Stomach (tissue), 4 donors: ENCODE results near the gene TMEM135.

ENCODE experiments used
- EP300 ChIP-seq: sonication (generic); formaldehyde crosslinking; IDR thresholded peaks from one replicate; pipeline ENCODE4 v1.6.1; 2017; ENCODE audit warnings: antibody characterized with exemption
- POLR2AphosphoS5 ChIP-seq, 3 donors: sonication (generic); formaldehyde crosslinking; IDR thresholded peaks; one replicate each; pipeline ENCODE4 v1.6.1; 2016; ENCODE audit warnings: antibody characterized with exemption in 3 of 3
- TF ChIP-seq, protein P1 (sequence below), 7 experiments: fragments of 450-650 bp in 4 of 7; fragments of 200-600 bp in 3 of 7; sonication (generic) in 3 of 7; IDR thresholded peaks; one replicate each; pipeline ENCODE4 v1.5.1; 2016 to 2019; ENCODE audit warnings: antibody characterized with exemption in 7 of 7, control low read depth in 2 of 7, mild to moderate bottlenecking in 1 of 7

DNA sequence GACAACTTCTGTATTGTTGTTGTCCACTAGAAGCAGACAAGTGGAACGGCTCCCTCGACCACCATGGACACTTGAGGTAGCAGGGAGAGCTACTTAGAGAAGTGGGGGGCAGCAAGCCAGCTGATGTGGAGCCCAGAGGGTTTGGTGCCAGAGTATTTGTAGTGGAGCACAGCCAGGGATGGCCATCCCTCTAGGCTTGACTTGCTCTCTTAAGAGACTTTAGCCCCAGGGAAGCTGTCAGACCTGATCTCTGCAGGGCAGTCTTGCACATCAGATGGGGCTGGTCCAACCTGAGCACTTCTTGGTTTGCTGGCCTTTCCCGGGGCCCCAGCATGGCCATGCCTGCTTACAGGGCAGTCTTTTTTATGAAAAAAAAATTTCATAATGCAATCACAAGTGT lies 15.0 kb upstream of the TMEM135 start:
- TF ChIP-seq, protein P1, sequence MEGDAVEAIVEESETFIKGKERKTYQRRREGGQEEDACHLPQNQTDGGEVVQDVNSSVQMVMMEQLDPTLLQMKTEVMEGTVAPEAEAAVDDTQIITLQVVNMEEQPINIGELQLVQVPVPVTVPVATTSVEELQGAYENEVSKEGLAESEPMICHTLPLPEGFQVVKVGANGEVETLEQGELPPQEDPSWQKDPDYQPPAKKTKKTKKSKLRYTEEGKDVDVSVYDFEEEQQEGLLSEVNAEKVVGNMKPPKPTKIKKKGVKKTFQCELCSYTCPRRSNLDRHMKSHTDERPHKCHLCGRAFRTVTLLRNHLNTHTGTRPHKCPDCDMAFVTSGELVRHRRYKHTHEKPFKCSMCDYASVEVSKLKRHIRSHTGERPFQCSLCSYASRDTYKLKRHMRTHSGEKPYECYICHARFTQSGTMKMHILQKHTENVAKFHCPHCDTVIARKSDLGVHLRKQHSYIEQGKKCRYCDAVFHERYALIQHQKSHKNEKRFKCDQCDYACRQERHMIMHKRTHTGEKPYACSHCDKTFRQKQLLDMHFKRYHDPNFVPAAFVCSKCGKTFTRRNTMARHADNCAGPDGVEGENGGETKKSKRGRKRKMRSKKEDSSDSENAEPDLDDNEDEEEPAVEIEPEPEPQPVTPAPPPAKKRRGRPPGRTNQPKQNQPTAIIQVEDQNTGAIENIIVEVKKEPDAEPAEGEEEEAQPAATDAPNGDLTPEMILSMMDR (IDR thresholded peaks at IDR 0.05): no peak
- TF ChIP-seq POLR2AphosphoS5 (IDR thresholded peaks at IDR 0.05) (no peak), EP300 (no peak)
